ENCODE measurements around the gene ADCYAP1R1. TPM values are rescaled to one million over a fixed set of nuclear protein-coding genes. Genes with fewer than 3 reads are reported as not detected.

ADCYAP1R1 gene
- total RNA-seq, 1 donor from 2014 or later, result 7.8 TPM

DNA sequence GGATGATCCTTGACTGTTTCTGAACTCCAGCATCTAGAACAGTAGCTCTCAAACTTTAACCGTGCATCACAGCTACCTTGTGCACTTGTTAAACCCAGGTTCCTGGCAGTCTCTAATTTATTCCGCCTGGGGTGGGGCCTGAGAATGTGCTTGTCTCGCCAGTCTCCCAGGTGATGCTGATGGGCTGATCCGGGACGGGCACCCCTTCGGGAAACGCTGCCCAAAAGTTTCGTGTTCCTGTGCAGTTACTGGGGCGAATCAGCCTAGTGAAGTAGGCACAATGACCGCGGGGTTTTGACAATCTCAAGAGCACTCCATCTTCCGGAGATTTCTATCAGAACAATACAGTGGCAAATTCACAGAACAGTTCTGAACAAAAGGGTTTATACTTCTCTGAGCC is 29.9 kb downstream of the ADCYAP1R1 start:
- H3K4me3 ChIP-seq, result no peak overlapping the region
- no peak overlapping the region for H3K27ac ChIP-seq
- no peak for DNase-seq (ENCODE audit: low spot score in 2 of 2)
- no peaks in the 10 kb centered on the region for H3K9me3 ChIP-seq
- no peaks in the 10 kb centered on the region for H3K27me3 ChIP-seq
- no peaks in the 10 kb centered on the region for H3K36me3 ChIP-seq
- TF ChIP-seq, protein P1, sequence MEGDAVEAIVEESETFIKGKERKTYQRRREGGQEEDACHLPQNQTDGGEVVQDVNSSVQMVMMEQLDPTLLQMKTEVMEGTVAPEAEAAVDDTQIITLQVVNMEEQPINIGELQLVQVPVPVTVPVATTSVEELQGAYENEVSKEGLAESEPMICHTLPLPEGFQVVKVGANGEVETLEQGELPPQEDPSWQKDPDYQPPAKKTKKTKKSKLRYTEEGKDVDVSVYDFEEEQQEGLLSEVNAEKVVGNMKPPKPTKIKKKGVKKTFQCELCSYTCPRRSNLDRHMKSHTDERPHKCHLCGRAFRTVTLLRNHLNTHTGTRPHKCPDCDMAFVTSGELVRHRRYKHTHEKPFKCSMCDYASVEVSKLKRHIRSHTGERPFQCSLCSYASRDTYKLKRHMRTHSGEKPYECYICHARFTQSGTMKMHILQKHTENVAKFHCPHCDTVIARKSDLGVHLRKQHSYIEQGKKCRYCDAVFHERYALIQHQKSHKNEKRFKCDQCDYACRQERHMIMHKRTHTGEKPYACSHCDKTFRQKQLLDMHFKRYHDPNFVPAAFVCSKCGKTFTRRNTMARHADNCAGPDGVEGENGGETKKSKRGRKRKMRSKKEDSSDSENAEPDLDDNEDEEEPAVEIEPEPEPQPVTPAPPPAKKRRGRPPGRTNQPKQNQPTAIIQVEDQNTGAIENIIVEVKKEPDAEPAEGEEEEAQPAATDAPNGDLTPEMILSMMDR (IDR thresholded peaks at IDR 0.05), result no peak
- intact Hi-C loops (cut with DNase I), result no loop called here
- H3K4me1 ChIP-seq, result no peaks in the 10 kb centered on the region

DNA sequence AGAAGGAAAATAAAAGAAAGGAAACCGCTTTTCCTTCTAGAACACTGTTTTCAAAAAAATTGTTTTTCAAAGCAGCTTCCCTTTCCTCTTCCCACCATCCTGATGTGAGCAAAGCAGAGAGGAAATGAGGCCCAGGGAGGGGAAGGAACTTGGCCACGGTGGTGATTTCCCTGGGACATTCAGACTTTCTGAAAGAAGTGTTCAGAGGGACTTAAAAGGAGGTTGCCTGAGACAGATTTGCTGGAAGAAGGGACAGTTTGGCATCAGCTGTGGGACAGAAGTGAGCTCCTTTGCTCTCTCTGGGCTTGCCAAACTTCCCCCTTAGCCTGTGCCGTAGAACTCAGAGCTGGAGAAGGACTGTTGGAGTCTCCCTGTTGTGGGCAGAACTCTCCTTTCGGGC is 30.3 kb downstream of the ADCYAP1R1 start:
- intact Hi-C loops (cut with DNase I), result no loop called here
- H3K27ac ChIP-seq, result no peak overlapping the region
- H3K4me3 ChIP-seq, result no peak overlapping the region
- H3K4me1 ChIP-seq, result no peaks in the 10 kb centered on the region
- no peaks in the 10 kb centered on the region for H3K27me3 ChIP-seq
- no peak for DNase-seq (ENCODE audit: low spot score in 2 of 2)
- H3K36me3 ChIP-seq, result no peaks in the 10 kb centered on the region
- H3K9me3 ChIP-seq, result no peaks in the 10 kb centered on the region
- TF ChIP-seq, protein P1 (IDR thresholded peaks at IDR 0.05), result no peak

GRCh38 chr7:31083210-31083786 is 31.2 kb downstream of the ADCYAP1R1 start:
- H3K4me3 ChIP-seq, result no peak overlapping the region
- H3K9me3 ChIP-seq, result no peaks in the 10 kb centered on the region
- H3K27ac ChIP-seq, result no peak overlapping the region
- H3K36me3 ChIP-seq, result no peaks in the 10 kb centered on the region
- TF ChIP-seq, protein P1 (IDR thresholded peaks at IDR 0.05), result no peak
- no peaks in the 10 kb centered on the region for H3K27me3 ChIP-seq
- DNase-seq (ENCODE audit: low spot score in 2 of 2), result no peak
- intact Hi-C loops (cut with DNase I), result no loop called here
- no peaks in the 10 kb centered on the region for H3K4me1 ChIP-seq

DNA sequence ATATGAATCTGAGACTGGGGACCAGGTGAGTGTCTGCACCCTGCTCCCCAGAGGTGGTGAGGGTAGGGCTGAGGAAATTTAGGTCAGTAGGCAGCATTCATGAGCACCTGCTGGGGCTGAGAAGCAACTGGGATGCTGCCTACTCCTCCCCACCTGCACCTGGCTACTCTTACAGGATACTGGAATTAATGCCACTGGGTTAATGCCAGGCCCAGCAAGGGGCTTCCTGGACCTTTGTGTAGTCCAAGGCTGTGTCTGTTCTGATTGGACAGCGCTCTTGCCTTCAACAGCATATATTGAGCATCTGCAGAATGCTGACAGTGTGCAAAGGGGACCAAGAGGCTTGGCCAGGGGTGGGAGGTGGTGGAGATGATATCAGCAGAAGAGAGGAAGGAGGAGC is 32.1 kb downstream of the ADCYAP1R1 start:
- intact Hi-C loops (cut with DNase I), result no loop called here
- Histone ChIP-seq H3K27me3 (no peaks in the 10 kb centered on the region), H3K36me3 (no peaks in the 10 kb centered on the region), H3K4me1 (no peaks in the 10 kb centered on the region), H3K9me3 (no peaks in the 10 kb centered on the region), H3K4me3 (no peak overlapping the region), H3K27ac (no peak overlapping the region)
- DNase-seq (ENCODE audit: low spot score in 2 of 2), result no peak
- TF ChIP-seq, protein P1 (IDR thresholded peaks at IDR 0.05), result no peak

DNA sequence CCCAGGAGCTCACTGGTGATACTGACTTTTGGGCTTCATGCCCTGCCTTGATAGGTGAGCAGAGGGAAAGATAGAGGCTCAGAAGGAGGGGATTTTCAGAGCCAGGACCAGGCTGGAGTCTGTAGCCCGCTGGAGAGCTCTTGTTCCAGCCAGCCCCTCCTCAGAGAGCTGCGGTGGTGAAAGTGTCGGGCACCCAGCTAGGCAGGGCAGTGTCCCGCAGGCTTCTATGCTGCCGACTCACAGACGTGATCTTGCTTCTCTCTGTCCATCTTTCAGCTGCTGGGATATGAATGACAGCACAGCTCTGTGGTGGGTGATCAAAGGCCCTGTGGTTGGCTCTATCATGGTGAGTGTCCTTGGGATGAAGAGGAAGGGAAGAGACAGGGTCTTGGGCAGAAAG is 35.2 kb downstream of the ADCYAP1R1 start:
- no peaks in the 10 kb centered on the region for H3K27me3 ChIP-seq
- intact Hi-C loops (cut with DNase I), result no loop called here
- DNase-seq (ENCODE audit: low spot score in 2 of 2), result no peak
- H3K36me3 ChIP-seq, result no peaks in the 10 kb centered on the region
- H3K27ac ChIP-seq, result no peak overlapping the region
- no peak overlapping the region for H3K4me3 ChIP-seq
- H3K4me1 ChIP-seq, result no peaks in the 10 kb centered on the region
- TF ChIP-seq, protein P1 (IDR thresholded peaks at IDR 0.05), result no peak
- H3K9me3 ChIP-seq, result no peaks in the 10 kb centered on the region

DNA sequence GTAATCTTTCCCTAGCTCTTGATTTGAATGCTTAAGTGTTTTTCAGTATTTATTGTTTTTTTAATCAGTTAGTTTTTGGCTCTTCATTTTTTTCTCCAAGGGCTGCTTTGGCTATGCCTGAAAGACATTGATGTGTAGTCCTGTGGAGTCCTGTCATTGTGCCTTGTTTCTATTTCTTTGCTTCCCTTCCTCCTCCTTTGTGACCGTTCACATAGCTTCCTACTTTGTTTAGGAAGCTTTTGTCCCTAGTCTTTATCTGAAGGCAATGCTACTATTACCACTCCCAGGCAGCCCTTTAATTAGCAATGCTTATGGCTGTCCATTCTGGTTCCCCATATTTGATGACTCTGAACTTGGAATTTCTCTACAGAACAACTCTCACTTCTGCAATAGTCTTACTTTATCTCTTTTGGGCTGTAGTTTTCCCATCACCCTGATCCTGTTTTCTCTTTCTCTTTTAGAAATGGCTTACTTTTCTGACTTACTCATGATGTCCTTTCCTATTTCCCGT is 39.9 kb downstream of the ADCYAP1R1 start:
- Histone ChIP-seq H3K36me3 (no peaks in the 10 kb centered on the region), H3K4me3 (no peak overlapping the region), H3K27me3 (no peaks in the 10 kb centered on the region), H3K27ac (no peak overlapping the region), H3K4me1 (no peaks in the 10 kb centered on the region), H3K9me3 (no peaks in the 10 kb centered on the region)
- TF ChIP-seq, protein P1 (IDR thresholded peaks at IDR 0.05), result no peak
- intact Hi-C loops (cut with DNase I), result no loop called here
- no peak for DNase-seq (ENCODE audit: low spot score in 2 of 2)

Data from ascending aorta (tissue), 2 donors.